ENCODE measurements around the gene FBXL7. TPM values are rescaled to one million over a fixed set of nuclear protein-coding genes. Genes with fewer than 3 reads are reported as not detected.

FBXL7 gene
- total RNA-seq, 1 donor from 2014 or later: 13.3 TPM

DNA sequence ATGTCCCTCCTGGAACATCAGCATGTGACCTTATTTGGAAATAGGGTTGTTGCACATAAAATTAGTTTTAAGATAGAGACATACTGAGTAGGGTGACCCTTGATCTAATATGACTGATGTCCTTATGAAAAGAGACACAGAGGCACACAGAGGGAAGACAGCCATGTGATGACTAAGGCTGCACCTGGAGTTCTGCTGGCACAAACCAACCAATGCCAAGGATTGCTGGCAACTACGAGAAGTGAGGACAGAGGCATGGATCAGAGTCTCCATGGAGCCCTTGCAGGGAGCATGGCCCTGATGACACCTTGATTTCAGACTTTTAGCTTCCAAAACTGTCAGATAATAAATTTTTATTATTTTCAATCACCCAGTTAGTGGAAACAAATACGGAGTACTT lies 101.9 kb downstream of the FBXL7 start:
- Histone ChIP-seq H3K4me1 (peaks cover 3% of the 10 kb centered on the region), H3K27ac (no peak overlapping the region), H3K36me3 (no peaks in the 10 kb centered on the region), H3K4me3 (no peak overlapping the region), H3K27me3 (no peaks in the 10 kb centered on the region), H3K9me3 (no peaks in the 10 kb centered on the region)
- DNase-seq: no peak
- no peak for TF ChIP-seq CTCF (IDR thresholded peaks at IDR 0.05)
- no peak for ATAC-seq
- intact Hi-C loops (cut with DNase I): no loop called here

DNA sequence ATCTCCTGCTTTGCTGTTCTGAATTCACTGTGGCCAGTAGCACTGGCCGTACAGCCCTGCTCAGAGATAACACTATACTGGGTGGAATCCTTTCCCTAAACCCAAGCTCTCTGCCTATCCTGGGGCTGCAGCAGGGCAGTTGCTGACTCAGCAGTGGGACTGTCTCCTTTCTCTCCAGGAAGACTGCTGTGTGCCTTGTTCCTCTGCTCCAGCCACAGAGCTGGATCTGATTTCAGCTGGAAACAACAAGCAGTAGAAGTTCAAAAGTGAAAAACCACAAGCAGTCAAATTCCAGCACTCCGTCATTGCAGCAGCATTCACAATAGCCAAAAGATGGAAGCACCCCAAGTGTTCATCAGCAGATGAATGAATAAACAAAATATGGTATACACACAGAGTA lies 105.0 kb downstream of the FBXL7 start:
- no peak overlapping the region for H3K27ac ChIP-seq
- no peaks in the 10 kb centered on the region for H3K36me3 ChIP-seq
- intact Hi-C loops (cut with DNase I): no loop called here
- no peak overlapping the region for H3K4me3 ChIP-seq
- H3K27me3 ChIP-seq: no peaks in the 10 kb centered on the region
- ATAC-seq (no peak), DNase-seq (no peak)
- TF ChIP-seq CTCF (IDR thresholded peaks at IDR 0.05): no peak
- no peaks in the 10 kb centered on the region for H3K9me3 ChIP-seq
- peaks cover 3% of the 10 kb centered on the region for H3K4me1 ChIP-seq

GRCh38 chr5:15606197-15606596 lies 106.2 kb downstream of the FBXL7 start:
- no peaks in the 10 kb centered on the region for H3K27me3 ChIP-seq
- H3K27ac ChIP-seq: no peak overlapping the region
- intact Hi-C loops (cut with DNase I): no loop called here
- DNase-seq (no peak), ATAC-seq (no peak)
- peaks cover 3% of the 10 kb centered on the region for H3K4me1 ChIP-seq
- no peak for TF ChIP-seq CTCF (IDR thresholded peaks at IDR 0.05)
- no peak overlapping the region for H3K4me3 ChIP-seq
- no peaks in the 10 kb centered on the region for H3K9me3 ChIP-seq
- no peaks in the 10 kb centered on the region for H3K36me3 ChIP-seq

GRCh38 chr5:15607076-15607475 lies 107.1 kb downstream of the FBXL7 start:
- DNase-seq: no peak
- Histone ChIP-seq H3K36me3 (no peaks in the 10 kb centered on the region), H3K27me3 (no peaks in the 10 kb centered on the region), H3K4me1 (peaks cover 3% of the 10 kb centered on the region), H3K27ac (no peak overlapping the region), H3K9me3 (no peaks in the 10 kb centered on the region), H3K4me3 (no peak overlapping the region)
- ATAC-seq: no peak
- intact Hi-C loops (cut with DNase I): no loop called here
- no peak for TF ChIP-seq CTCF (IDR thresholded peaks at IDR 0.05)

DNA sequence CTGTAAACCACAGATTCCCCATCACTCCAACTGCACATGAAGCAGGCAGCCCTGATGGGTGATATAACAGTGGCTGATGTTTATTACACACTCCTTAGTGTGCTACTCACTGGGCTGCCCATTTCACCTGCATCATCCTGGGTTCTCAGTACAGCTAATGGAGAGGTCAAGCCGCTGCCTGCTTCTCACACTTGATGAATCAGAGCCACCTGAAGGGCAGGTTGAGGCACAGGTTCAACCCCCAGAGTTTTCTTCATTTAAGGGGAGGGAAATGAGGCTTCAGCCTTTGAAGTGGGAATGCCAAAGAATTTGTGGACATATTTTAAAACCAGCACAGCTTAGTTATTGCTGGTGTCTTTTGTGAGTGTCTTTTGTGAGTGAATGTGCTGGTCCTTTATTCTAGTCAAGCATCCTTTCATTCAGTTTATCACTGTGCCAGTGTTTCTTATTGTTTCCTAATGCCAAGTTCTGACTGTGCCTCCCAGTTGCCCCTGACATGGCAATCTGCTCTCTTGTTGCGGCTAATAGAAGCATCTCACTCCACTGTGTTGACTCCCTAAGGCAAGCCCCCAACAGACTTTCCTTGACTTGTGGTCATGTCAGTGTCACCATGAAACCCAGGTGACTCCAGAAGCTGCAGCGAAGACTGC lies 109.2 kb downstream of the FBXL7 start:
- no peaks in the 10 kb centered on the region for H3K27me3 ChIP-seq
- no peak overlapping the region for H3K27ac ChIP-seq
- no peaks in the 10 kb centered on the region for H3K36me3 ChIP-seq
- H3K4me1 ChIP-seq: peaks cover 3% of the 10 kb centered on the region
- ATAC-seq (no peak), DNase-seq (no peak)
- no peak for TF ChIP-seq CTCF (IDR thresholded peaks at IDR 0.05)
- intact Hi-C loops (cut with DNase I): no loop called here
- no peak overlapping the region for H3K4me3 ChIP-seq
- no peaks in the 10 kb centered on the region for H3K9me3 ChIP-seq

DNA sequence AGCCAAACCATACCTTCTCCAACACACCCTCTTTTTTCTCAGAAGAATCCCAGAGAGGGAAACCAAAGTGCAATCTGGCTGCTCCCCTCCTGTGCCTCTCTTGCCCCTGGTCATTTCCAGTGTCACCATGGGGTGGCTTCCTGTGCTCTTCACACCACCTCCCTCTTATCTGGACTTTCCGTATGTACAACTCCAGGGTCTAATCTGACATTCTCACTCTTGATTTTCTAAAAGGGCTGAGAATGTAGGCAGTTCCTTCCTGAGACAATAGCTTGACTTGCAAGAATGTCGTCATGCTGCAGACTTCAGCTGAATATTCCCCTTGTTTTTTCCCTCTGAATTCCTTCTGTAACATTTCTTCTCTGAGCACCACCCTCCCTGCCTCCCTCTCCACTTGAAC lies 110.2 kb downstream of the FBXL7 start:
- H3K36me3 ChIP-seq: no peaks in the 10 kb centered on the region
- ATAC-seq (no peak), DNase-seq (no peak)
- no peak overlapping the region for H3K4me3 ChIP-seq
- H3K27me3 ChIP-seq: no peaks in the 10 kb centered on the region
- TF ChIP-seq CTCF (IDR thresholded peaks at IDR 0.05): no peak
- intact Hi-C loops (cut with DNase I): no loop called here
- H3K27ac ChIP-seq: no peak overlapping the region
- no peaks in the 10 kb centered on the region for H3K9me3 ChIP-seq
- H3K4me1 ChIP-seq: peaks cover 3% of the 10 kb centered on the region
